HG03460 (cell line): ENCODE data around the gene PSMB2.

Experiments
- ATAC-seq: cut with Tn5 transposase; IDR thresholded peaks from one replicate; pipeline ENCODE4 v1.9.1; 2021; ENCODE audit not compliant: unreplicated experiment

PSMB2 gene

DNA sequence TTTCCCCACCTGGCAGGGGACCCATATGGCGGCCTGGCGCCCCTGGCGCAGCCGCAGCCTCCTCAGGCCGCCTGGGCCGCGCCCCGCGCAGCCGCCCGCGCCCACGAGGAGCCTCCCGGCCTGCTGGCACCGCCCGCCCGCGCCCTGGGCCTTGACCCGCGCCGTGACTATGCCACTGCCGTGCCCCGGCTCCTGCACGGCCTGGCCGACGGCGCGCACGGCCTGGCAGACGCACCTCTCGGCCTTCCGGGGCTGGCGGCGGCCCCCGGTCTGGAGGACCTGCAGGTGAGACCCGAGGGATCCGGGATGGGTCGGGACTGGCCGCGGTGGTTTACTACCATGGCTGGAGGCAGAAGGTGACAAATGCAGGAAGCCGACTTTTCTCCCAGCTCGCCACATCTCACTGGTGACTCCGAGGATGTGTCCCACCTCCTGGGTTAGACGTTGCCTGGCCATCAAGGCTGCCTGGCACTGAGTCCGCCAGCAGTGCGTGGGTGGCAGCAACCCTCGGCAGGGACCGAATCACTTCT lies 67.1 kb downstream of the PSMB2 start:
- no peak for ATAC-seq

DNA sequence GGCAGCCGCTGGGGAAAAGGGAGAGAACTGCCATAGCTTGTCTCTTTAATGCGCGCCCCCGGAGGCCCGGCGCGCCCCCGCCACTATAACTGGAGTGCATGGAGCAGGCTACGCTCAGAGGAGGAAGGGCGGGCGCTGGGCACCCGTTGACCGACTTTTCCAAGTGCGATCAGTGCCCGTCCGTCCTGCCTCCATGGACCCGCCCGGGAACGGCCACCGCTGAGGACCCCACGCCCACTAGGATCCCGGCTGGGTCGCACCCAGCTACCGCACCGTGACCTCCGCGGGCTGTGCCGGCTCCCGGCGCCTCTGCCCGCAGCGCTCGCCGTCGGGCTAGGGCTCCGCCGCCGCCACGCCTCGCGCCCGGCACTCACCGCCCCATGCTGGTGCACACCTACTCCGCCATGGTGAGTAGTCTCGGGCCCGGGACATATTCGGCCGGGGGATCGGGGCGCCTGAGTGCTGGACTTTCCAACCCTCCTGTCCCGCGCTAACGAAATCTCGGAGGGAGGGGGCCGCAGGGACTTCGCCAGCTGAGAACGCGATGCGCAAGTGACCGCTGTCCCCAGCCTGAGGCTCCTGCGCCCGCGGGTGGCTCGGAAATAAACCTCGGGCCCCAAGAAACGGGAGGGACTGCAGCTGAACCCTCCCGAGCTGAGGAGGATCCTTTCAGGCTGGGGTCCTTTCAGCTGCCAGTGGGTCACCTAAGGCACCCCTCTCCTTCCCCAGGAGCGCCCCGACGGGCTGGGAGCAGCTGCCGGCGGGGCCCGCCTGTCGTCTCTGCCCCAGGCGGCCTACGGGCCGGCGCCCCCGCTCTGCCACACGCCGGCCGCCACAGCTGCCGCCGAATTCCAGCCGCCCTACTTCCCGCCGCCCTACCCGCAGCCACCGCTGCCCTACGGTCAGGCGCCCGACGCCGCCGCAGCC lies 67.9 kb downstream of the PSMB2 start, which contains the start of gene TFAP2E:
Gene TFAP2E (plus strand): TSS at position 117 of the 927 bp plus-strand sequence. CDS start 264 bp downstream, at position 381.
- ATAC-seq, result no peak

DNA sequence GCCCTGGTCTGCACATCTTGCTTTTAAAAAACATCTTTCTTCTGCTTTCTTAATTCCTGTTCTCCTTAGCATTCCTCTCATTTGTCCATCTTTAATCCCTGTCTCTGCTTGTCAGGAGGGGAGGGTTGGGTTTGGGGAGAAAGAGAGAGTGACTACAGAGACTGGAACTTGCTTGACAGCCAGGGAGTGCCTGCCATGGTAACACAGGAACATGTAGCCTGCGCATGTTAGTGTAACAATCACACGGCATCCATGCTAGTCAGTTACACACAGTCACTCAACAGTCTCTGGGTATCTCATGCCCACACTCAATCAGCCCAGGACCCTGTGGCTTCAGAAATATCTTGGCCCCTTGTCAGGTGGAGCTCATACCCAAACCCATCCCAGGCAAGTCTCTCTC lies 69.0 kb downstream of the PSMB2 start:
- no peak for ATAC-seq

DNA sequence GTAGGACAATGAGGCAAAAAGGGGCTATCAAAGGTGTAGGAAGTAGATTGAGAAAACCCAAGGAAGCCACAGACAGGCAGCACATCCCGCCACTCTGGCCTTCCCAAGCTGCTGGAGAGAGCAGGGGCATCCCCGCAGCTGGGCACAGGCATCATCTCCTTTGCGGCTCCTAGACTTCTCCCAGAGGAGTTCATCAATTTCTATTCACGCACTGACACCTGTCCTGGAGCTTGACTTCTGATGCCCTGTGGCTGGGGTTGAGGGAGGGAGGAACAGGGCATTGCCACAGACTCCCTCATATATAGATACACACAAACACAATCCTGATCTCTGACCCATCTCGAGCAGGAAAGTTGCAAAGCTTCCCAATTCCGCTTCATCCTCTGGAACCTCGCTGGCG lies 70.1 kb downstream of the PSMB2 start:
- no peak for ATAC-seq

DNA sequence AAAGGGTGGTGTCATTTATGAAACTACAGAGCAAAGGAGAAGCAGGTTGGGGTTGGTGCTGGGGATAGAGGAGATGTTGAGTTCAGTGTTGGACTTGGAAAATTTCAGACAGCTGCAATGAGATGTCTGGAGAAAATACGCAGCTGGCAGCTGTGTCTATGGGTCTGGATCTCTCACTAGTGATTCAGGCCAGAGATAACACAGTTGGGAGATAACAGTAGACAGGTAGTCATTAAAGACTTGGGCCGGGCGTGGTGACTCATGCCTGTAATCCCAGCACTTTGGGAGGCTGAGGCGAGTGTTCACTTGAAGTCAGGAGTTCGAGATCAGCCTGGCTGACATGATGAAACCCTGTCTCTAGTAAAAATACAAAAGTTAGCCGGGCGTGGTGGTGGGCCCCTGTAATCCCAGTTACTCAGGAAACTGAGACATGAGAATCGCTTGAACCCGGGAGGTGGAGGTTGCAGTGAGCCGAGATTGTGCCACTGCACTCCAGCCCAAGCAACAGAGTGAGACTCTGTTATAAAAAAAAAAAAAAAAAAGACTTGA lies 70.7 kb downstream of the PSMB2 start:
- ATAC-seq, result no peak

DNA sequence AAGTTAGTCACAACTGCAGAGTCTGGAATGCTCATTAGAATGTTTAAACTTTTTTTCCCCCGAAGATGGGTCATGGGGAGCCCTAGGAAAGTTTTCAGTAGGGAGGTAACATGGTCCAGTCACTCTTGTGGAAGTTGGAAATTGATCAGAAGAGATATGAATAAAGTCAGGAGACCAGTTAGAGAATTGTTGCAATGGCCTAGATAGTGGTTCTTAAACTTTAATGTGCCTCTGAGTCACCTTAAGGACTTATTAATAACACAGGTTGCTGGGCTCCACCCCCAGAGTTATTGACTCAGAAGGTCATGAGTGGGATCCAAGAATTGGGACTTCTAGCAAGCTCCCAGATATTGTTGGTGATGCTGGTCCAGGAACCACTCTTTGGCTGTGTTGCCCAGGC lies 71.4 kb downstream of the PSMB2 start:
- ATAC-seq, result no peak

DNA sequence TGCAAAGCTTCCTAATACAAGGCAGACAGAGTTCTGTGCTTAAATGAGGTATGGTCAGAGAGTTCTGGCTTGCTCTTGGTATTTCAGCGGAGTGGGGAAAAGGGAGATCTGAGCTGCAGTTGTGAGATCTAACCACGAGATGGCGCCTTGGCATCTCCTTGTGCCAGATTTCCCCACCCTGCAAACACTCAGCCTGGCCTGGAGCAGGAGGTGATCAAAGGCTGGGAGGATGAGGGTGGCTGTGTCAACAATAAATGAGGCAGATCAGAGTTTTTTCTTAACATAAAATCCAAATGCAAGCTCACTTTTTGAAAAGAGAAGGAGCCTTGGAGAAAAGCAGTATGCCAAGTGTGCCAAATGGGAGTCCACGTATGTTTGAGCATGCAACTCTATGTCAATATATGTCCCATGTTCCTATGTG lies 72.3 kb downstream of the PSMB2 start:
- no peak for ATAC-seq

DNA sequence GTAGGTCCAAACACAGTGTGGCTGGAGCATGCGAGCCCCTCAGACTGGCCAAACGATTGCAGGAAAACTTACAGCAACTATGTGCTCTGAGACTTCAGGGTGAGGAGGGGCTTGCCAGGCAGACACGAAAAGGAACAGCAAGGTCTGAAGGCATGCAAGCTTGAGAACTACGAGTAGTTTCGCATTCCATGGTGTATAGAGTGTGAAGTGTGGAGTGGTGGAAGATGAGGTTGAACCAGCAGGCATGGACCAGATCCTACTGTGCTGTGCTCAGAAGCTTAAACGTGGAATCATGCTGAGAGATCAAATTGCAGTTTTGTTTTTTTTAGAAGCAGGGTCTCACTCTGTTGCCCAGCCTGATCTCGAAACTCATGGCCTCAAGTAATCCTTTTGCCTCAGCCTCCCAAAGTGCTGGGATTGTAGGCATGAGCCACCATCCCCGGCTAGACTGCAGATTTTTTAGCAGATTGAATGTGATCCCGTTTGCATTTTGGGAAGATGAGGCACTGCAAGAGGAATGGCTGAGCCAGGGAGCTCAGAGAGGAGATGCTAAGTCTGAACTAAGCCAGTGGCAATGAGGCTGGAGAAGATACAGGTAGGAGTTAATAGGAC lies 73.3 kb downstream of the PSMB2 start:
- no peak for ATAC-seq

DNA sequence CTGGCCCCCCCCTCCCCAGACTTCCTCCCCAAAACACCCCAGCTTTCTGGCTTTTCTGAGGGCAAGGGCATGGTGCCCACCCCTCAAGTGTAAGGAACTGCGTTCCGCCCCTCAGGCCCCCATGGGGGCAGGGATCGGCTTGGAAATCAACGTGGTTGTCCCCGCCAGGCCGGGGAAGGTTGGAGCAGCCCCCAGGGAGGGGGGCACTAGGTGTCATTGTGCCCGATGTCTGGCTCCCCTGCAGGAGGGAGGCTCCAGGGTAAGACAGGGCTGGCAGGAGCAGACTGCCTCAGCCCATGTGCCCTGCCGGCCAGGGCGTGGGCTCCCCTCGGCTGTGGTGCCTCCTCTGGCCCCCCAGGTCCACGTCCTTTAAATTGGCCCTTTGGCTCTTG lies 75.6 kb downstream of the PSMB2 start:
- no peak for ATAC-seq

DNA sequence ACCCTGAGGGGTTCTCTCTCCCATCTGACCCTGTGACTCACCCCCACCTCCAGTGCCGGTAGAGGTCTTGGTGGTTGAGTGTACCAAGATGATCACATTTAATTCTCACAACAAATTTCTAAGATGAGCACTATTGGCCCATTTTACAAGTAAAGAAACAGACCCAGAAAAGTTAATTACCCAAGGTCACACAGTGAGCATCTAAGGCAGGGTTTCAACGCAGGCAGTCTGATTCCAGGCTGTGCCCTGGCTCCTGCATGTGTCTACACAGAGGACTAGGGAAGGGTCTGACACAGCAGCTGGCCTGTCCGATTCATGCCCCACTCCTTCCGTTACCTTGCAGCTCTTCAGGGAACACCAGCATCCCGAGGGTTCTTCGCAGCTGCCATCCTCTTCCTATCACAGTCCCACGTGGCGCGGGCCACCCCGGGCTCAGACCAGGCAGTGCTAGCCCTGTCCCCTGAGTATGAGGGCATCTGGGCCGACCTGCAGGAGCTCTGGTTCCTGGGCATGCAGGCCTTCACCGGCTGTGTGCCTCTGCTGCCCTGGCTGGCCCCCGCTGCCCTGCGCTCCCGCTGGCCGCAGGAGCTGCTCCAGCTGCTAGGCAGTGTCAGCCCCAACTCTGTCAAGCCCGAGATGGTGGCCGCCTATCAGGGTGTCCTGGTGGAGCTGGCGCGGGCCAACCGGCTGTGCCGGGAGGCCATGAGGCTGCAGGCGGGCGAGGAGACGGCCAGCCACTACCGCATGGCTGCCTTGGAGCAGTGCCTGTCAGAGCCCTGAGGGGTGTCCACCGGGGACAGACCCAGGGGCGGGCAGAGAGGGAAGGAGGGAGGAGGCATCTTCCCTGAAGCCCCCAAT lies 76.2 kb downstream of the PSMB2 start:
- ATAC-seq, result no peak

DNA sequence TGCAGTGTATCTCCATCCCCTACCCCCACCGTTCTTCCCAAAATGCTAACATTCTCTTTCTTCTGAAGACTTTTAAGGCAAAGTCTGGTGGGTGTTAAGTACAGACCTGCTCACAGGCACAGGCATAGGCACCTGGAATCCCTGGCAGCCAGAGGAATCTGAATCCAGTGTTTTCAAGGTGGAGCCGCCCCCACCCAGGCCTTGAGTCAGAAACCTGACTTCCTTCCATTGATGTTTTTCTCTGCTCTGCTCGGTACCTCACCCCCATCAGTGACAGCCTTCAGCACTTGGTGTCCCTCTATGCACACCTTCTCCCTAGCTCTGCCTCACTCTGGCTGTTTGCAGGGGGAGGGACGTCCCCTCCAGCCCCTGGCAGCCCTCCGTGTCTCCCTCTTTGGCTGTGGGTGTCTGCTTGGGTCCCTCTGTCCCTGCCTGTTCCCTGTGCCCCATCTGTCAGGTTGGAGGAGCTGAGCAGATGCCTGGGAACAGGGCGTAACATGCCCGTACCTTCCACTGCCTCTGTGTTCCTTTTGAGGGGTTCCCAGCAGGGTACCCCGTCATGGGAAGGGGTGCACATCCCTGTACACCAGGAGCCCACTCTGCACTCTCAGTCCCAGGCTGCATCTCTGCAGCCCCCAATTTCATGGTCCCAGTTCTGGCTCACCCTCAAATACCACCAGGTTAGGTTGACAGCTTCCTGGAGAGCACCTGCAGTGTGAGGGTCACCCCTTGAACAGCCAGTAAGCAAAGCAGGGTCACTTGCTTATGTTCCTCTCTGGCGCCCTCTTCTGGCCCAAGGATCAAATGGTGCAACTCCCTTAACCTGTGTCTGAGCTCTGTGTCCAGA lies 77.1 kb downstream of the PSMB2 start:
- no peak for ATAC-seq

DNA sequence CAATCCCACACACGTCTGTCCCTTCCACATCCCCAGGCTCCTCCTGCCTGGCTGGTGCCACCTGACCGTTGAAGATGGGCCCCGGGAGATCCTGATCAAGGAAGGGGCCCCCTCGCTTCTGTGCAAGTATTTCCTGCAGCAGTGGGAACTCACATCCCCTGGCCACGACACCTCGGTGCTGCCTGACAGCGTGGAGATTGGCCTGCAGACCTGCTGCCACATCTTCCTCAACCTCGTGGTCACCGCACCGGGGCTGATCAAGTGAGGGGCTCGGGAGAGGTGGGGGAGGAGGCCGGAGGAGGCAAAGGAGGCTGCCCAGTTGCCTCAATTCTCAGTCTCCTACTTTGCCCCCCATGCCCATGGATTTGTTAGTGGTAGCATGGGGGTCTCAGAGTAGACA lies 78.2 kb downstream of the PSMB2 start:
- no peak for ATAC-seq

DNA sequence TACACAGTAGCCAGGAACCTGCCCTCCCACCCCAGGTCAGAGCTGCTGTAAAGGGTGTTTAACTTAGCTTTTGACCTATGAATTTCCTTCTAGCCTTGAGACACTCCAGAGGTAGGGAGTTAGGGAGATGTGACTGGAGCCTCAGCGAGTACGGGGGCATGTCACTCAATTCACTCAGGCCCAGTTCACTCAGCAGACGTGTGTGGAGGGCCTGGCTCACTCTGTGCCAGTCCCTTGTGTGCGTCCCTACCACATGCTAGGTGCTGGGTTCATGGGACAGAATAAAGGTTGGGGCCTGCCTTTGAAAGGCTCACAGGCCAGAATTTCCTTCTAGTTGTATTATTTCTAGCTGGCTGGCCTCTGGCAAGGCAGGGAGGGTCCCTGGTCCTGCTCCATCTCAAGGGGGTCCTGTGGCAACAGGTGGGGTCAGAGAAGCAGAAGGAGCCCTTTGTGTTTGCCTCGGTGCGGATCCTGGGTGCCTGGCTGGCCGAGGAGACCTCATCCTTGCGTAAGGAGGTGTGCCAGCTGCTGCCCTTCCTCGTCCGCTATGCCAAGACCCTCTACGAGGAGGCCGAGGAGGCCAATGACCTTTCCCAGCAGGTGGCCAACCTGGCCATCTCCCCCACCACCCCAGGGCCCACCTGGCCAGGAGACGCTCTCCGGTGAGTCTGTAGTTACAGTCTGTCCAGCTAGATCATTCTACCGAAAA lies 79.2 kb downstream of the PSMB2 start:
- ATAC-seq, result no peak

DNA sequence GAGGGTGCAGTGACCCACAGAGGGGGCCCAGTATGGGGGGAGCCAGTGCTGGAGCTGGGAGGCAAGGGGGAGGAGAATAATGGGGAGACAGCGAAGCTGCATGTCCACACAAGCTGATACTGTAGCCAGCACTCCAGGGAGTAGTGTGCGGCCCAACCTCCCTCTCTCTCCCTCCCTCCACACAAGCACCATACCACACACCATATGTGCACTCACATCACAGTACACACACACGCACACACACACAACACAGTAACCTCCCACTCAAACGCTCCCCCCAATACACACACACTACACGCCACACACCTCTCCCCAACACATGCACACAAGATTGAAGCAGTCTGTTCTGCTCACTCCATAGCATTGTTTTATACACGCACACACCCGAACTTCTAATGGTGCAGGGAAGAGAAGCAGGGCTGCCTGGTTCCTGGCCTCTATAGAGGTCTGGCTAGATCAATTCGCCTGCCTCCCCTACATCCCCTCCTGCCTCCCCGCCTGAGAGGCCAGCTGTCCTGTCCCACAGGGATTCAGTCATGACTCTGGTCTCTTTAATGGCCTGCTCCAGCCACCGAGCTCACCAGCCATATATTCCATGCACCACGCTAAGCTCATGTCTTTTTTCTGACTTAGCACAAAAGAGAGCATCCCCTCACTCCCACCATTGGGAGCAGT lies 79.9 kb downstream of the PSMB2 start:
- no peak for ATAC-seq

DNA sequence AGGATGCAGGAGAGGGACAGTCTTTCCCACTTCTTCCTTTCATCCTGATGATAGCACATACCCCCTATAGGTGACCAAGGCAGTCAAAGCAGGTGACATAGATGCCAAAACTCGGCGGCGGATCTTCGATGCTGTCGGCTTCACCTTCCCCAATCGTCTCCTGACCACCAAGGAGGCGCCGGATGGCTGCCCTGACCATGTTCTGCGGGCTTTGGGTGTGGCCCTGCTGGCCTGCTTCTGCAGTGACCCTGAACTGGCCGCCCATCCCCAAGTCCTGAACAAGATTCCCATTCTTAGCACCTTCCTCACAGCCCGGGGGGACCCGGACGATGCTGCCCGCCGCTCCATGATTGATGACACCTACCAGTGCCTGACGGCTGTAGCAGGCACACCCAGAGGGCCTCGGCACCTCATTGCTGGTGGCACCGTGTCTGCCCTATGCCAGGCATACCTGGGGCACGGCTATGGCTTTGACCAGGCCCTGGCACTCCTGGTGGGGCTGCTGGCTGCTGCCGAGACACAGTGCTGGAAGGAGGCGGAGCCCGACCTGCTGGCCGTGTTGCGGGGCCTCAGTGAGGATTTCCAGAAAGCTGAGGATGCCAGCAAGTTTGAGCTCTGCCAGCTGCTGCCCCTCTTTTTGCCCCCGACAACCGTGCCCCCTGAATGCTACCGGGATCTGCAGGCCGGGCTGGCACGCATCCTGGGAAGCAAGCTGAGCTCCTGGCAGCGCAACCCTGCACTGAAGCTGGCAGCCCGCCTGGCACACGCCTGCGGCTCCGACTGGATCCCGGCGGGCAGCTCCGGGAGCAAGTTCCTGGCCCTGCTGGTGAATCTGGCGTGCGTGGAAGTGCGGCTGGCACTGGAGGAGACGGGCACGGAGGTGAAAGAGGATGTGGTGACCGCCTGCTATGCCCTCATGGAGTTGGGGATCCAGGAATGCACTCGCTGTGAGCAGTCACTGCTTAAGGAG lies 80.8 kb downstream of the PSMB2 start:
- ATAC-seq, result no peak

DNA sequence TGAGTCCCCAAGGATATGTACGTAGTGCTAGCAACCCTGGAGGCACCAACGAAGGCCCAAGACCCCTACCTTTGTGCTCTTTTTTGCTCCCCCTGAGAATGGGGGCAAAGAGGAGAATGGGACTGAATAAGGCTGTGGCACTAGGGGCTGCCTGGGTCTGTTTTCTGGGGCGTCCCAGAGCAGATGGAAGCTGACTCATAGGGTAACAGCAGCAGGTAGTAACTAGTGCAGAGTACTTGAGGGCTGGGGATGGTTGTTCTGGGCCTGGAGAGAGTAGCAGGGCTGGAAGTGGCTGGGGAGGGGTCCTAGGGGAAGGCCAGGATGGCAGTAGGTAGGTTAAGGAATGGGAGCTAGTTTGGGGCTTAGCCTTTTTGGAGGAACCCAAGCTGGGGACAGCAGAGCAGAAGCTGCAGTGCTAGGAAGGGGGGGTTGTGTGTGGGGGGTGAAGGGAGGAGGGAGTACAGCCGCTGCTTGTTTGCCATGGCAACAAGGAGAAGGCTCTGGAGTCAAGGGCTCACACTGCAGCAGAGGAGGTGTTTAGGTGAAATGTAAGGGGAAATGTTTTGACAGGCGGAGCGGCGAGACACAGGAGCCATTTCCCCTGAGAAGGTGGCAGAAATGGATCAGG lies 81.9 kb downstream of the PSMB2 start:
- ATAC-seq, result no peak
